HCT116 (cell line): ENCODE measurements around the gene SLC1A4. TPM values are rescaled to one million over a fixed set of nuclear protein-coding genes. Genes with fewer than 3 reads are reported as not detected.

Experiments used
- ATAC-seq: fragments of 200-7000 bp; cut with Tn5 transposase; 2 replicates; pipeline ENCODE4 v1.9.1; 2020; ENCODE audit warnings: mild to moderate bottlenecking, moderate library complexity
- BruUV-seq: library from RNA; stranded (reverse); fragments of 400-500 nt; replicated peaks from 2 replicates; lab custom pipeline; 2021; lab: Mats Ljungman, UMichigan
- CTCF ChIA-PET: fragments of 300-600 bp; sonication (Branson Sonifier 250); formaldehyde crosslinking; loops from one replicate; lab custom pipeline; 2021; ENCODE audit warnings: antibody characterized with exemption; lab: Charles Lee
- POLR2A ChIA-PET: fragments of 300-600, 350-600 bp; sonication (Branson Sonifier 250); formaldehyde crosslinking; loops from one replicate; lab custom pipeline; 2021; ENCODE audit warnings: antibody characterized with exemption; lab: Charles Lee
- RAD21 ChIA-PET, 2 experiments: fragments of 300-600 bp; sonication (Branson Sonifier 250); formaldehyde crosslinking; loops; one replicate each; lab custom pipeline; 2023; ENCODE audit warnings: low total read pairs in 2 of 2; ENCODE audit not compliant: uncharacterized antibody in 2 of 2, unreplicated experiment in 2 of 2, low non-redundant PET in 1 of 2; lab: Charles Lee
- DNase-seq: peaks from one replicate; pipeline ENCODE4 v3.0.0-alpha.2; 2010; ENCODE audit warnings: low read depth, low spot score
- H2AFZ ChIP-seq: fragments of 200-600 bp; shearing (Covaris generic), sonication (generic); 2 replicates; pipeline ENCODE4 v1.6.1; 2017; ENCODE audit warnings: low read depth, mixed run types, mixed read lengths, antibody characterized with exemption, low read length; ENCODE audit not compliant: poor library complexity, severe bottlenecking
- H3K27ac ChIP-seq: 2 replicates; pipeline ENCODE4 v1.5.1; 2012; ENCODE audit warnings: low read depth, low read length
- H3K27me3 ChIP-seq: fragments of 200-600 bp; sonication (generic); 2 replicates; pipeline ENCODE4 v1.6.1; 2016; ENCODE audit warnings: mixed run types, low read length, mixed read lengths; ENCODE audit not compliant: insufficient read depth
- H3K36me3 ChIP-seq, 2 experiments: fragments of 200-500 bp in 1 of 2; fragments of 200-600 bp in 1 of 2; sonication (Bioruptor generic) in 1 of 2; sonication (generic) in 1 of 2; 2 replicates each; pipeline versions ENCODE4 v1.5.1 to v1.6.1; 2014 to 2016; ENCODE audit warnings: low read length in 2 of 2, inconsistent platforms in 1 of 2, mixed read lengths in 1 of 2, mixed run types in 1 of 2; ENCODE audit not compliant: insufficient read depth in 2 of 2, control insufficient read depth in 1 of 2
- H3K4me1 ChIP-seq, 2 experiments: fragments of 200-600 bp in 1 of 2; sonication (generic) in 1 of 2; 2 replicates each; pipeline versions ENCODE4 v1.5.1 to v1.6.1; 2012 to 2017; ENCODE audit warnings: low read length in 2 of 2, inconsistent platforms in 1 of 2, mild to moderate bottlenecking in 1 of 2, mixed read lengths in 1 of 2, mixed run types in 1 of 2, moderate library complexity in 1 of 2; ENCODE audit not compliant: insufficient read depth in 2 of 2, control insufficient read depth in 1 of 2
- H3K4me2 ChIP-seq: fragments of 200-600 bp; sonication (generic); 2 replicates; pipeline ENCODE4 v1.6.1; 2017; ENCODE audit warnings: mixed run types, low read length, mixed read lengths
- H3K4me3 ChIP-seq, 2 experiments: fragments of 200-600 bp in 1 of 2; sonication (generic) in 1 of 2; replicated peaks in 1 of 2; 2 replicates each; pipeline ENCODE4 v1.5.1; 2011 to 2016; ENCODE audit warnings: low read length in 2 of 2, control low read depth in 1 of 2, low read depth in 1 of 2, mild to moderate bottlenecking in 1 of 2, mixed read lengths in 1 of 2, mixed run types in 1 of 2
- H3K79me2 ChIP-seq: fragments of 200-600 bp; sonication (generic); 2 replicates; pipeline ENCODE4 v1.6.1; 2017; ENCODE audit warnings: mild to moderate bottlenecking, mixed run types, low read length, moderate library complexity, mixed read lengths; ENCODE audit not compliant: insufficient read depth
- H3K9ac ChIP-seq: fragments of 200-600 bp; sonication (generic); 2 replicates; pipeline ENCODE4 v1.6.1; 2016; ENCODE audit warnings: low read length, mixed read lengths
- H3K9me2 ChIP-seq: fragments of 200-600 bp; sonication (generic), shearing (Covaris generic); 2 replicates; pipeline ENCODE4 v1.6.1; 2017; ENCODE audit warnings: mixed run types, mild to moderate bottlenecking, moderate library complexity; ENCODE audit not compliant: insufficient read depth
- H3K9me3 ChIP-seq, 2 experiments: fragments of 200-500 bp in 1 of 2; fragments of 200-600 bp in 1 of 2; sonication (Bioruptor generic) in 1 of 2; sonication (generic) in 1 of 2; 2 replicates each; pipeline ENCODE4 v1.6.1; 2014 to 2017; ENCODE audit warnings: low read length in 2 of 2, mixed read lengths in 2 of 2, inconsistent platforms in 1 of 2, low read depth in 1 of 2, mild to moderate bottlenecking in 1 of 2, mixed run types in 1 of 2, moderate library complexity in 1 of 2; ENCODE audit not compliant: control insufficient read depth in 1 of 2, insufficient read depth in 1 of 2
- H4K20me1 ChIP-seq: fragments of 200-600 bp; sonication (generic), shearing (Covaris generic); 2 replicates; pipeline ENCODE4 v1.6.1; 2017; ENCODE audit warnings: mixed run types, mild to moderate bottlenecking, moderate library complexity; ENCODE audit not compliant: insufficient read depth
- CTCF ChIP-seq, 3 experiments: fragments of 200-600 bp in 1 of 3; sonication (generic) in 1 of 3; IDR thresholded peaks in 2 of 3; conservative IDR thresholded peaks in 1 of 3; 2 replicates each; pipeline ENCODE4 v1.5.1; 2012 to 2017; ENCODE audit warnings: low read depth in 2 of 3, low read length in 2 of 3, antibody characterized with exemption in 1 of 3, borderline replicate concordance in 1 of 3, control low read depth in 1 of 3, mild to moderate bottlenecking in 1 of 3, mixed read lengths in 1 of 3, mixed run types in 1 of 3, moderate library complexity in 1 of 3; ENCODE audit not compliant: insufficient read depth in 1 of 3
- EGR1 ChIP-seq: IDR thresholded peaks from 2 replicates; pipeline ENCODE4 v1.6.1; 2012; ENCODE audit warnings: low read depth
- JUND ChIP-seq: IDR thresholded peaks from 2 replicates; pipeline ENCODE4 v1.6.1; 2012
- ZBTB33 ChIP-seq: IDR thresholded peaks from 2 replicates; pipeline ENCODE4 v1.6.1; 2011; ENCODE audit warnings: mild to moderate bottlenecking, low read length, moderate library complexity; ENCODE audit not compliant: insufficient replicate concordance; ENCODE audit errors: extremely low read depth
- ZFX ChIP-seq: fragments of 450-650 bp; IDR thresholded peaks from 2 replicates; pipeline ENCODE4 v1.6.1; 2017
- intact Hi-C: fragments of 100-400 bp; cut with micrococcal nuclease; formaldehyde crosslinking; loops from 2 replicates; pipeline ENCODE4 v1.10.0; 2022
- total RNA-seq: library from RNA; stranded (reverse); gene quantifications from one replicate; pipeline ENCODE4 v1.2.1, GENCODE V29; 2021; ENCODE audit not compliant: unreplicated experiment

The SLC1A4 gene
- total RNA-seq, 1 experiment from 2014 or later = 9.2 TPM

GRCh38 chr2:65049010-65049639 is 59.9 kb downstream of the SLC1A4 start (continued):
- no peak for TF ChIP-seq ZBTB33

GRCh38 chr2:65050931-65051330 is 61.7 kb downstream of the SLC1A4 start:
- intact Hi-C loops = loop anchor here (10.0 kb wide), 1 partner anchor 384 kb away; the partner anchor contains the start of gene SPRED2
- Histone ChIP-seq H3K9ac (no peak overlapping the region), H3K36me3 (no peaks in the 10 kb centered on the region), H3K4me1 (peaks cover 2 to 9% of the 10 kb centered on the region in 2 experiments; a peak in 2 of 4 replicates), H3K9me2 (no peaks in the 10 kb centered on the region), H3K27ac (no peak overlapping the region), H3K9me3 (no peaks in the 10 kb centered on the region), H2AFZ (no peak overlapping the region), H3K4me3 (no peak overlapping the region), H3K27me3 (no peaks in the 10 kb centered on the region), H3K79me2 (no peaks in the 10 kb centered on the region), H4K20me1 (no peaks in the 10 kb centered on the region), H3K4me2 (no peak overlapping the region)
- no peak for ATAC-seq
- ChIA-PET CTCF (no interaction called here), RAD21 (no interaction called here), POLR2A (no interaction called here)
- BruUV-seq = no TSS peak
- no peak for TF ChIP-seq CTCF (IDR thresholded peaks at IDR 0.05 in 2 of 3, conservative IDR thresholded peaks at IDR 0.05 in 1 of 3; ENCODE audit: borderline replicate concordance in 1 of 3, insufficient read depth in 1 of 3, low read depth in 2 of 3, low read length in 2 of 3)
- no peak for TF ChIP-seq JUND
- TF ChIP-seq ZFX = no peak
- TF ChIP-seq EGR1 = no peak
- DNase-seq = no peak
